GM19238 (cell line): ENCODE data around the gene LPAR1.
"Not testable (repeated sequence)": the region's sequence is repeated elsewhere in the genome, so short reads cannot be mapped to it uniquely, and the experiment has no call there.

Source experiments
- DNase-seq: peaks from one replicate; pipeline ENCODE4 v3.0.0; 2011; ENCODE audit warnings: low spot score; ENCODE audit not compliant: insufficient read length

LPAR1 gene

DNA sequence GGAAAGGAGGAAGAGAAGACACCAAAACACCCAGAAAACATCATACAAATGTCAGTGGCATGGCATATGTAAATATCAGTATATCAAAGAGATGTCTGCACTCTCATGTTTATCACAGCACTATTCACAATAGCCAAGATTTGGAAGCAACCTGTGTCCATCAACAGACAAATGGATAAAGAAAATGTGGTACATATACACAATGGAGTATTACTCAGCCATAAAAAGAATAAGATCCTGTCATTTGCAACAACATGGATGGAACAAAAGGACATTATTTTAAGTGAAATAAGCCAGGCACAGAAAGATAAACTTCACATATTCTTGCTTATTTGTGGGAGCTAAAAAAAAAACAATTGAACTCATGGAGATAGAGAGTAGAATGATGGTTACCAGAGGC is 213.1 kb downstream of the LPAR1 start:
- not testable (repeated sequence) for DNase-seq
